Spleen (tissue), 11 donors: ENCODE measurements around the gene SPACA6. TPM values are rescaled to one million over a fixed set of nuclear protein-coding genes. Genes with fewer than 3 reads are reported as not detected.

ENCODE experiments used
- microRNA-seq, 3 donors: library from miRNA; unstranded; fragments of <30 nt; microRNA quantifications; one replicate each; pipeline versions ENCODE4 to v1.1.0, GENCODE V29; 2019 to 2020
- polyA plus RNA-seq, 3 donors: library from polyadenylated mRNA; stranded (reverse); fragments of 200-250 nt; gene quantifications; one replicate each; pipeline ENCODE4 v1.2.1, GENCODE V29; 2013
- small RNA-seq, 4 donors: library from RNA; depleted of rRNA; stranded (forward); fragments of <200 nt; gene quantifications; one replicate each; pipeline ENCODE3, GENCODE V24; 2016
- total RNA-seq, 7 donors: library from RNA; depleted of rRNA in 3 of 7; stranded (reverse); fragments of >200 nt in 3 of 7; fragmentation: NEBNext Ultra II Directional in 4 of 7; extraction: Animal tissue kit (Norgen Biotek cat#: 25700) in 4 of 7; gene quantifications; one replicate each; pipeline versions ENCODE4 v1.1.0 to v1.2.1, GENCODE V29; 2016 to 2021
- donor health status: healthy with polysubstance abuse.
- donor health status: DM: no; HTN: no; CAD: no; lungs with moderate emphysema.
- donor health status: DM: no; HTN: no; CAD: no.
- donor health status: Bipolar disorder and iron deficiency.
- donor health status: healthy.
- donor health status: DM: no; HTN: no; CAD: no.
- donor health status: DM: yes; HTN: yes; CAD: no.

Gene SPACA6
- total and polyA plus RNA-seq, 10 donors: 9.6 to 44.2 (median 20.2) TPM

Small RNA genes lying within 50 kb of the gene (microRNA-seq; reads per million reads assigned to microRNA genes)
- gene MIR125A (4,566 to 6,493 (median 6,207) reads per million in 3 donors), gene MIR99B (1,648 to 8,231 (median 2,020) reads per million in 3 donors), gene MIRLET7E (5,828 to 9,440 (median 7,343) reads per million in 3 donors)

Small RNA genes lying within 50 kb of the gene (small RNA-seq; reads per million reads assigned to genes)
- gene AC018755.2: 0 reads per million in 4 donors
- 0 reads per million in 4 donors for gene MIR125A
- gene MIR99B: 0.23 to 0.55 (median 0.33) reads per million in 4 donors
- gene MIRLET7E: 0 reads per million in 4 donors

Other genes with a start within 250 kb of the SPACA6 start
- 10 to 100 TPM in 4 of 7 donors, 1 to 10 TPM in 3; 2.2 to 39.3 (median 10.1) TPM for gene SIGLEC8, start 234.9 kb upstream of the SPACA6 start, total RNA-seq
- gene SIGLEC8, start 234.9 kb upstream of the SPACA6 start, polyA plus RNA-seq: 1 to 10 TPM; 1.1 to 5.1 (median 3.5) TPM
- not detected for gene CEACAM18, start 214.8 kb upstream of the SPACA6 start, total RNA-seq
- gene CEACAM18, start 214.8 kb upstream of the SPACA6 start, polyA plus RNA-seq: not detected
- gene SIGLEC12, start 191.5 kb upstream of the SPACA6 start, total RNA-seq: 10 to 100 TPM in 3 of 7 donors, 1 to 10 TPM in 4; 4.0 to 65.1 (median 7.0) TPM
- gene SIGLEC12, start 191.5 kb upstream of the SPACA6 start, polyA plus RNA-seq: 1 to 10 TPM; 2.0 to 5.3 (median 2.4) TPM
- 1 to 10 TPM in 6 of 7 donors, under 1 TPM in 1; 0.91 to 5.8 (median 3.6) TPM for gene SIGLEC6, start 161.7 kb upstream of the SPACA6 start, total RNA-seq
- gene SIGLEC6, start 161.7 kb upstream of the SPACA6 start, polyA plus RNA-seq: 1 to 10 TPM in 1 of 3 donors, under 1 TPM in 2; 0.27 to 1.6 (median 0.30) TPM
- gene ZNF175, start 122.0 kb upstream of the SPACA6 start, total RNA-seq: 10 to 100 TPM; 10.5 to 24.4 (median 18.4) TPM
- gene ZNF175, start 122.0 kb upstream of the SPACA6 start, polyA plus RNA-seq: 1 to 10 TPM; 1.8 to 4.2 (median 2.0) TPM
- gene SIGLEC5, start 62.9 kb upstream of the SPACA6 start, total RNA-seq: 10 to 100 TPM in 1 of 7 donors, 1 to 10 TPM in 4, not detected in 2; 5.9 to 12.9 (median 9.8) TPM
- not detected for gene SIGLEC5, start 62.9 kb upstream of the SPACA6 start, polyA plus RNA-seq
- 100 to 1,000 TPM in 1 of 7 donors, 10 to 100 TPM in 4, not detected in 2; 40.1 to 101 (median 84.4) TPM for gene SIGLEC14, start 46.5 kb upstream of the SPACA6 start, total RNA-seq
- gene SIGLEC14, start 46.5 kb upstream of the SPACA6 start, polyA plus RNA-seq: 10 to 100 TPM; 13.3 to 20.8 (median 15.9) TPM
- under 1 TPM in 2 of 7 donors, not detected in 5; 0.22 to 0.54 TPM for gene HAS1, start 30.7 kb downstream of the SPACA6 start, total RNA-seq
- gene HAS1, start 30.7 kb downstream of the SPACA6 start, polyA plus RNA-seq: under 1 TPM in 2 of 3 donors, not detected in 1; 0.11 to 0.58 TPM
- 100 to 1,000 TPM; 103 to 344 (median 144) TPM for gene FPR1, start 58.5 kb downstream of the SPACA6 start, total RNA-seq
- gene FPR1, start 58.5 kb downstream of the SPACA6 start, polyA plus RNA-seq: 10 to 100 TPM in 2 of 3 donors, 1 to 10 TPM in 1; 7.2 to 24.1 (median 12.2) TPM
- gene FPR2, start 67.8 kb downstream of the SPACA6 start, total RNA-seq: 10 to 100 TPM; 18.6 to 88.0 (median 37.1) TPM
- gene FPR2, start 67.8 kb downstream of the SPACA6 start, polyA plus RNA-seq: 1 to 10 TPM; 1.5 to 3.8 (median 2.0) TPM
- gene FPR3, start 101.8 kb downstream of the SPACA6 start, total RNA-seq: 10 to 100 TPM in 5 of 7 donors, 1 to 10 TPM in 2; 3.4 to 19.7 (median 13.5) TPM
- 1 to 10 TPM; 3.9 to 5.4 (median 3.9) TPM for gene FPR3, start 101.8 kb downstream of the SPACA6 start, polyA plus RNA-seq
- 10 to 100 TPM; 13.0 to 25.8 (median 20.9) TPM for gene ZNF577, start 194.6 kb downstream of the SPACA6 start, total RNA-seq
- gene ZNF577, start 194.6 kb downstream of the SPACA6 start, polyA plus RNA-seq: 10 to 100 TPM; 11.4 to 31.7 (median 13.2) TPM
- 10 to 100 TPM; 13.1 to 19.7 (median 14.4) TPM for gene ZNF649, start 211.7 kb downstream of the SPACA6 start, total RNA-seq
- gene ZNF649, start 211.7 kb downstream of the SPACA6 start, polyA plus RNA-seq: 1 to 10 TPM; 3.4 to 4.3 (median 3.5) TPM
- gene ZNF613, start 234.1 kb downstream of the SPACA6 start, total RNA-seq: 10 to 100 TPM in 1 of 7 donors, 1 to 10 TPM in 6; 4.9 to 11.6 (median 7.0) TPM
- gene ZNF613, start 234.1 kb downstream of the SPACA6 start, polyA plus RNA-seq: 1 to 10 TPM; 2.8 to 4.0 (median 3.2) TPM